Measurements from ENCODE around the gene SLC9A7.

SLC9A7 gene

GRCh38 chrX:46624090-46624786, 134.7 kb downstream of the SLC9A7 start:
- H3K4me3 ChIP-seq (ENCODE audit: low read length): no peak overlapping the region
- no peaks in the 10 kb centered on the region for H3K4me1 ChIP-seq (ENCODE audit: insufficient read depth, low read length)
- no peaks in the 10 kb centered on the region for H3K36me3 ChIP-seq (ENCODE audit: insufficient read depth, low read length)
- no peaks in the 10 kb centered on the region for H3K9me3 ChIP-seq (ENCODE audit: low read length)
- H3K27me3 ChIP-seq (ENCODE audit: insufficient read depth, low read length): no peaks in the 10 kb centered on the region
- H2AFZ ChIP-seq (ENCODE audit: low read depth, low read length): no peak overlapping the region

DNA sequence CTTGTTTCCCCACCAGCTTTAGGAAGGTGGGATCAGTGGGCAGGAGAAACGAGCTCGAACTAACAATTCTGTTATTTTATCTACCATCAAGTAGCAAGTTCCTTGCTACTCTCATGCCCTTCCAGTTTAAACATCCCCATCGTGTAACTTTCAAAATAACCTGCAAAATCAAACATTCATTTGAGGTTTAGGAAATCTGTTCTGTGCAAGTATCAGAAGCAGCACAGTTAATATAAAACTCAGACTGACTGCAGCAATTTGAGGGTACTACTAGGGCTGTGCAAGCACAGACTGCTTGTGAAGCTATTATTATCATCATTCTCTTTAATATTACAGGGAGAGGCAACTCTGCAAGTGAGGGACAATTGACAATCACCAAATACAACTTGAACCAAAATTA, 137.3 kb downstream of the SLC9A7 start:
- no peaks in the 10 kb centered on the region for H3K4me1 ChIP-seq (ENCODE audit: insufficient read depth, low read length)
- H3K4me3 ChIP-seq (ENCODE audit: low read length): no peak overlapping the region
- H3K9me3 ChIP-seq (ENCODE audit: low read length): no peaks in the 10 kb centered on the region
- H3K36me3 ChIP-seq (ENCODE audit: insufficient read depth, low read length): no peaks in the 10 kb centered on the region
- no peak overlapping the region for H2AFZ ChIP-seq (ENCODE audit: low read depth, low read length)
- H3K27me3 ChIP-seq (ENCODE audit: insufficient read depth, low read length): no peaks in the 10 kb centered on the region

GRCh38 chrX:46620505-46620904, 138.4 kb downstream of the SLC9A7 start:
- Histone ChIP-seq H3K4me1 (ENCODE audit: insufficient read depth, low read length) (no peaks in the 10 kb centered on the region), H3K4me3 (ENCODE audit: low read length) (no peak overlapping the region), H3K27me3 (ENCODE audit: insufficient read depth, low read length) (no peaks in the 10 kb centered on the region), H2AFZ (ENCODE audit: low read depth, low read length) (no peak overlapping the region), H3K9me3 (ENCODE audit: low read length) (no peaks in the 10 kb centered on the region), H3K36me3 (ENCODE audit: insufficient read depth, low read length) (no peaks in the 10 kb centered on the region)

- Histone ChIP-seq H3K4me3 (ENCODE audit: low read length) (no peak overlapping the region), H3K27me3 (ENCODE audit: insufficient read depth, low read length) (no peaks in the 10 kb centered on the region), H3K9me3 (ENCODE audit: low read length) (no peaks in the 10 kb centered on the region), H3K36me3 (ENCODE audit: insufficient read depth, low read length) (no peaks in the 10 kb centered on the region), H3K4me1 (ENCODE audit: insufficient read depth, low read length) (no peaks in the 10 kb centered on the region), H2AFZ (ENCODE audit: low read depth, low read length) (no peak overlapping the region)
These were observed 140.0 kb downstream of the SLC9A7 start for GRCh38 chrX:46618947-46619346.

- Histone ChIP-seq H3K4me3 (ENCODE audit: low read length) (no peak overlapping the region), H3K9me3 (ENCODE audit: low read length) (no peaks in the 10 kb centered on the region), H2AFZ (ENCODE audit: low read depth, low read length) (no peak overlapping the region), H3K27me3 (ENCODE audit: insufficient read depth, low read length) (no peaks in the 10 kb centered on the region), H3K4me1 (ENCODE audit: insufficient read depth, low read length) (no peaks in the 10 kb centered on the region), H3K36me3 (ENCODE audit: insufficient read depth, low read length) (no peaks in the 10 kb centered on the region)
These were observed 141.0 kb downstream of the SLC9A7 start for GRCh38 chrX:46617906-46618305.

- Histone ChIP-seq H3K4me1 (ENCODE audit: insufficient read depth, low read length) (no peaks in the 10 kb centered on the region), H3K27me3 (ENCODE audit: insufficient read depth, low read length) (no peaks in the 10 kb centered on the region), H3K36me3 (ENCODE audit: insufficient read depth, low read length) (no peaks in the 10 kb centered on the region)
These were observed 147.1 kb downstream of the SLC9A7 start for GRCh38 chrX:46611658-46612362.

GRCh38 chrX:46610070-46610658, 148.8 kb downstream of the SLC9A7 start:
- Histone ChIP-seq H3K9me3 (ENCODE audit: low read length) (no peaks in the 10 kb centered on the region), H3K4me1 (ENCODE audit: insufficient read depth, low read length) (no peaks in the 10 kb centered on the region), H3K4me3 (ENCODE audit: low read length) (no peak overlapping the region), H2AFZ (ENCODE audit: low read depth, low read length) (no peak overlapping the region), H3K27me3 (ENCODE audit: insufficient read depth, low read length) (no peaks in the 10 kb centered on the region), H3K36me3 (ENCODE audit: insufficient read depth, low read length) (no peaks in the 10 kb centered on the region)

More at GRCh38 chrX:46611658-46612362, 147.1 kb downstream of the SLC9A7 start:
- Histone ChIP-seq H3K9me3 (ENCODE audit: low read length) (no peaks in the 10 kb centered on the region), H2AFZ (ENCODE audit: low read depth, low read length) (no peak overlapping the region), H3K4me3 (ENCODE audit: low read length) (no peak overlapping the region)

DNA sequence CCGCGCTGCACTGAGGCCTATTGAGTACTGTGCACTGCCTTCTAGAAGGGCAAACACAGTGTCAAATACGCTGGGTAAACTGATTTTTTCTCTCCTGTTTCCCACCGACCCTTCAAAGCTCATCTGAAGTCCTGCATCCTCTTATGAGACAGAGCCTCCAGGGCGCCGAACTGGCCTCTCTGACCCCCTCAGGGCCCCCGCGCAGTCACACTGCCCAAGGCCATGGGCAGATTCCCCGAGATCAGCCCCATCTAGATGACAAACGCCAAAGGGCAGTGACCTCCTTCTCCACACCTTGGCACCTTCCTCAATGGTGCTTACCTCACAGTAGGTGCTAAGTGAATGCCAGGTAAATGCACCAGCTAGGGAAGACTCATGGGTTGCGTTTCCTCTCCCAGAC, 151.0 kb downstream of the SLC9A7 start:
- no peaks in the 10 kb centered on the region for H3K4me1 ChIP-seq (ENCODE audit: insufficient read depth, low read length)
- H2AFZ ChIP-seq (ENCODE audit: low read depth, low read length): no peak overlapping the region
- no peaks in the 10 kb centered on the region for H3K9me3 ChIP-seq (ENCODE audit: low read length)
- H3K4me3 ChIP-seq (ENCODE audit: low read length): no peak overlapping the region
- no peaks in the 10 kb centered on the region for H3K27me3 ChIP-seq (ENCODE audit: insufficient read depth, low read length)
- H3K36me3 ChIP-seq (ENCODE audit: insufficient read depth, low read length): no peaks in the 10 kb centered on the region

DNA sequence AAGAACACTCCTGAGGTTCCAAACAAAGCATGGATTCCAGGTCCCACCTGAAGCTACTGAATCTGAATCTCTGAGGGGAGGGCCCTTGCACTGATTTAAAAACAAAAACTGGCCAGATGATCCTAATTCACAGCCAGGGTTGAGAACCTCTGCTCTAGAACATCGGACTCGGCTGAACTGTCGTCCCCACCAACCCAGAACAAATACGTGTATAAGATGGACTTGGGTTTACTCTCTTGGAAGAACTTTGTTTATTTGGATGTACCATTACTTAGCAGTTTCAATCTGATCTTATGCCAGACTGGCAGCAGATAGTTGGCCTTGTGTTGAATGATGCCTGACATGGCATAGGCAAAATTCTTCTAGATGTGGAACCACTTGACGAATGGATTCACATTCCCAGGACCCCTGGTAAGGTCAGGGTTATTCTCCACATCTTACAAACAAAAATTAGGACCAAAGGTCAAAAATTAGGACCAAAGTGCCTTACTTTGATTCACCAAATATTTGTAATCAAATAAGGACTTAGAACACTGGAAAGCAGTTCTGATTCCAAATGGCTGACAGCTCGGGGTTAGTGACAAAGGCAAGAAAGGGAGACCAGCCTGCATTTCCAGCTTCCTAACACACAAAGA, 156.3 kb downstream of the SLC9A7 start:
- Histone ChIP-seq H3K4me1 (ENCODE audit: insufficient read depth, low read length) (no peaks in the 10 kb centered on the region), H3K36me3 (ENCODE audit: insufficient read depth, low read length) (no peaks in the 10 kb centered on the region), H3K27me3 (ENCODE audit: insufficient read depth, low read length) (peaks cover 3% of the 10 kb centered on the region), H3K9me3 (ENCODE audit: low read length) (no peaks in the 10 kb centered on the region), H2AFZ (ENCODE audit: low read depth, low read length) (no peak overlapping the region), H3K4me3 (ENCODE audit: low read length) (no peak overlapping the region)

- Histone ChIP-seq H3K9me3 (ENCODE audit: low read length) (no peaks in the 10 kb centered on the region), H2AFZ (ENCODE audit: low read depth, low read length) (no peak overlapping the region), H3K27me3 (ENCODE audit: insufficient read depth, low read length) (peaks cover 3% of the 10 kb centered on the region), H3K4me1 (ENCODE audit: insufficient read depth, low read length) (no peaks in the 10 kb centered on the region), H3K36me3 (ENCODE audit: insufficient read depth, low read length) (no peaks in the 10 kb centered on the region), H3K4me3 (ENCODE audit: low read length) (no peak overlapping the region)
These were observed 157.6 kb downstream of the SLC9A7 start for GRCh38 chrX:46601283-46601682.

DNA sequence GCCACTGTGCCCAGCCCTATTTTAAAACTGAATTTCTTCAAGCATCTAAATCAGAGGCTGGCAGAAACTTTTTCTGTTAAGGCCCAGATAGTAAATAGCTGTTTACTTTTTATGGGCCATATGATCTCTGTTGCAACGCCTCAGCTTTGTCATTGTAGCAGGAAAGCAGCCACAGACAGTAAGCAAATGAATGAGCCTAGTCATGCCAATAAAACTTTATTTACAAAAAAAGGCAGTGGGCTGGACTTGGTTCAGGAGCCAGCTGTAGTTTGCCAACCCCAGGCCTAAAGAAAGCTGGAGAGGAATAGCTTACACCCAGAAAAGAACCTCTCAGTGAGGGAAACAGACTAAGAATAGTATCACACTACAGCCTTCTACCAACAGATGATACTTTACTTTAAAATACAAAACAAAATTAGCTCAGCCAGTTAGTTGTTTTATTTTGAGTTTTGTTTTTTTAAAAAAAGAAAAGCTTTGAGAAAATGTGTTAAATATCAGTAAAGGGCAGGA, 159.8 kb downstream of the SLC9A7 start:
- H3K27me3 ChIP-seq (ENCODE audit: insufficient read depth, low read length): peaks cover 3% of the 10 kb centered on the region
- no peaks in the 10 kb centered on the region for H3K4me1 ChIP-seq (ENCODE audit: insufficient read depth, low read length)
- H3K9me3 ChIP-seq (ENCODE audit: low read length): no peaks in the 10 kb centered on the region
- H3K36me3 ChIP-seq (ENCODE audit: insufficient read depth, low read length): no peaks in the 10 kb centered on the region
- no peak overlapping the region for H2AFZ ChIP-seq (ENCODE audit: low read depth, low read length)
- no peak overlapping the region for H3K4me3 ChIP-seq (ENCODE audit: low read length)

DNA sequence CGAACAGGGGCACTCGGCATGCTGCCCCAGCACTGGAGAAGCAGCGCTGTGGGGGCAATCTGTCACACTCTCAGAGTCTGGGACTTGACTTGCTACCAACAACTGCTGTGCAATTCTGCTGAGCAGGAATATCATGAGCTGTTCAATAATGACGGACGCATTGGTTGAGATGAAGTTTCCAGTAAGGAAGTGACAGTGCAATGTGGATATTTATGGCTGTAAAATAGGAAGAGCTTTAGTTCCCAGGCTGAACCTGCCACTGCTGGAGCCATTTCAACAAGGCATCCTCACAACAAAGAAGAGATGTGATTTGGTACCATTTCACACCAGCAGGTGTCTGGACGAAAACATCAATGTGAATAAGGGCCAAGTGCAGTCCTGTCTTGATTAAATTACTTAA, 161.1 kb downstream of the SLC9A7 start:
- no peaks in the 10 kb centered on the region for H3K4me1 ChIP-seq (ENCODE audit: insufficient read depth, low read length)
- H2AFZ ChIP-seq (ENCODE audit: low read depth, low read length): no peak overlapping the region
- no peaks in the 10 kb centered on the region for H3K9me3 ChIP-seq (ENCODE audit: low read length)
- H3K4me3 ChIP-seq (ENCODE audit: low read length): no peak overlapping the region
- peaks cover 3% of the 10 kb centered on the region for H3K27me3 ChIP-seq (ENCODE audit: insufficient read depth, low read length)
- no peaks in the 10 kb centered on the region for H3K36me3 ChIP-seq (ENCODE audit: insufficient read depth, low read length)

- Histone ChIP-seq H3K27me3 (ENCODE audit: insufficient read depth, low read length) (peaks cover 3% of the 10 kb centered on the region), H3K36me3 (ENCODE audit: insufficient read depth, low read length) (no peaks in the 10 kb centered on the region), H2AFZ (ENCODE audit: low read depth, low read length) (no peak overlapping the region), H3K9me3 (ENCODE audit: low read length) (no peaks in the 10 kb centered on the region), H3K4me1 (ENCODE audit: insufficient read depth, low read length) (no peaks in the 10 kb centered on the region), H3K4me3 (ENCODE audit: low read length) (no peak overlapping the region)
These were observed 161.7 kb downstream of the SLC9A7 start for GRCh38 chrX:46597208-46597607.

Measured in neuron (in vitro differentiated cells).